Small intestine (tissue), 4 donors: ENCODE measurements around the gene TNFSF18. TPM values are rescaled to one million over a fixed set of nuclear protein-coding genes. Genes with fewer than 3 reads are reported as not detected.

ENCODE experiments used
- polyA plus RNA-seq, 4 donors: library from polyadenylated mRNA; stranded (reverse) in 3 of 4; unstranded in 1 of 4; fragments of 200-250 nt in 3 of 4; fragments of 120-200 nt in 1 of 4; gene quantifications; one replicate each; pipeline versions ENCODE4 v1.2.1 to v1.2.3, GENCODE V29; 2013
- donor health status: healthy with polysubstance abuse.
- donor health status: Bipolar disorder and iron deficiency.
- donor health status: healthy.

TNFSF18 gene
- polyA plus RNA-seq, 4 donors: 0.03 to 0.27 TPM; not detected in 2

Other genes with a start within 250 kb of the TNFSF18 start
- gene TNFSF4, start 156.4 kb upstream of the TNFSF18 start, polyA plus RNA-seq: under 1 TPM in 2 of 4 donors, not detected in 2; 0.22 to 0.81 TPM